NK-92 treated with Interleukin-12 subunit alpha and Interleukin-12 subunit beta, amount 100 ng/mL, for 24 hours (cell line): Measurements from ENCODE around the gene NTPCR.
A peak's percentile ranks its signal among the peaks of the same experiment; 100 is the strongest.
"Not testable (repeated sequence)": the region's sequence is repeated elsewhere in the genome, so short reads cannot be mapped to it uniquely, and the experiment has no call there.

Source experiments
- DNase-seq: peaks from one replicate; lab custom pipeline; 2025; lab: John Stamatoyannopoulos, UW

The NTPCR gene

DNA sequence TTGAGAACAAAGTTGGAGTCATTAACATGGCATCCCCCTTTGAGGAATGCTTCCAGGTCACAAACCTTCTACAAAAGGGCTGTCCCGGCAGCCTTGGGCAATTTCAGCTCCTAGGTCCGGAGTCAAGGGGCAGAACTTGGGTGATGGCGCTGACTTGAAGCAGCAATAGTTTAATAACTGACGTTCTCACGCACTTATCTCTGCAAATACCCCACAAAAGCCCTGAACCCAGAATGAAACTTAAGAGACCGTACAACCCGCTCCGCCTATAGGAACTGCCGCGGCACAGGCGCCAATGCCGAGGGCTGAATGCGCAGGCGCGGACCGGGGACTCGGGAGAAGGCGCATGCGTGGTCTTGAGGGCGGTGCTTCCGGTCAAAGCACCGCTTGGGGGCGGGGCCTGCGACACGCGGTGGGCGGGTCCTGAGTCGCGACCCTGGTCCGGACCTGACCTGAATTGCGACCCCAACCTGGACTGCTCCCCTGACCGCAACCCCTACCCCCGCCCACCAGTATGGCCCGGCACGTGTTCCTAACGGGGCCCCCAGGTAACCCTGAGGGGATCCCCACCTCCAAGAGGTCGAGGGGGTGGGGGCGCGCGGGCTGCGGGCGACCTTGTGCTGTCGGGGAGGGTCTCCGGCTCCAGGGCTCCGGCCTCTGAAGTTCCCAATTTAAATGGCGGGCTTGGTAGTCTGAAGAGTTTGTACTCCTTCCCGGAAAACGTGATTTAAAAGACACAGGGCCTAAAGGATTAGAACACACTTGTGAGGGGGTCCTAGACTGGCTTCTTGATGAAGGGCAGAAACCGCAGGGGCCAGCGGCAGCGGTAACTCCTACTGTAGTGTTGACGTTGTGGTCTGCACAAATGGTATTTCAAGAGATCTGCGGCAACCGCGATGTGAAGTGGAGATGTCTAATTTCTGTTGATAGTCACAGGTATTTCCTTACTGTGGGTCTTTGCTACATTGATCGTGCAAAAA lies at the start of gene NTPCR:
Gene NTPCR (plus strand): TSS at position 415 of the 980 bp plus-strand sequence. CDS start 100 bp downstream, at position 515.
- peak; percentile 90 for DNase-seq

GRCh38 chr1:232900818-232901217 lies 49.6 kb upstream of the NTPCR start:
- no peak for DNase-seq

GRCh38 chr1:232901255-232901654 lies 49.2 kb upstream of the NTPCR start:
- no peak for DNase-seq

DNA sequence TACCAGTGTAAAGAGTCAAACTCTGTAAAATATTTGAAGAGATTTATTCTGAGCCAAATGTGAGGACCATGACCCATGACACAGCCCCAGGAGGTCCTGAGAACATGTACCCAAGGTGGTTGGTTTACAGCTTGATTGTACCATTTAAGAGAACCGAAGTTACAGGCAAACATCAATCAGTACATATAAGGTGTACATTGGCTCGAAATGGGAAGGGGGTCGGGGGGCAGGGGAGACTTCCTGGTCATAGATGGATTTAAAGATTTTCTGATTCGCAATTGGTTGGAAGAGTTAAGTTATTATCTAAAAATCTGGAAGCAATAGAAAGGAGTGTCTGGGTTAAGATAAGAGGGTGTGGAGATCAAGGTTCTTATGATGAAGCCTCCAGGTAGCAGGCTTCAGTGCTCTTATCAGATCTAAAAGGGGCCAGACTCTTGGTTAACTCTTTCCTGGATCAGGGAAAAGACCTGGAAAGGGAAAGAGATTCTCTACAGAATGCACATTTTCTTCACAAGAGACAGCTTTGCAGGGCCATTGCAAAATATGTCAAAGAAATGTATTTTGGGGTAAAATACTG lies 47.5 kb upstream of the NTPCR start:
- no peak for DNase-seq

GRCh38 chr1:232904131-232904530 lies 46.3 kb upstream of the NTPCR start:
- no peak for DNase-seq

DNA sequence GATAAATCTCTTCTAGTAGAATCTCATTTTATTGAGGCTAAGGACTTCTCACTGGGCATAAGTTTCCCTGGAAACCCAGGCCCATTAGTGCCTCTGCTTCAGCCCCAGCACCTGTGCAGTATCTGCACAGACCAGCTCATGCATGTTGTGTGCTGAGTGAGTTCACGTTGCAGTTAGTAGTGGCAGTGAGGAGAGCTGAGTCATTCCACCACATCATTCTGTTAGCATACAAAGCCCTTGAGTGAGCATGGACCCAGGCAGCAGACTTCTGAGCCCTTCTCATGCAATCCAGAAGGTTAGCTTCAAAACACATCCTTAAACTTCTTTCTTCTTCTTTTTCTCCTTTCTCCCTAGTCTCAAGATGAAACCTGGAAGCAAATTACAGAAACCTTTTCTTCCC lies 45.8 kb upstream of the NTPCR start:
- no peak for DNase-seq

DNA sequence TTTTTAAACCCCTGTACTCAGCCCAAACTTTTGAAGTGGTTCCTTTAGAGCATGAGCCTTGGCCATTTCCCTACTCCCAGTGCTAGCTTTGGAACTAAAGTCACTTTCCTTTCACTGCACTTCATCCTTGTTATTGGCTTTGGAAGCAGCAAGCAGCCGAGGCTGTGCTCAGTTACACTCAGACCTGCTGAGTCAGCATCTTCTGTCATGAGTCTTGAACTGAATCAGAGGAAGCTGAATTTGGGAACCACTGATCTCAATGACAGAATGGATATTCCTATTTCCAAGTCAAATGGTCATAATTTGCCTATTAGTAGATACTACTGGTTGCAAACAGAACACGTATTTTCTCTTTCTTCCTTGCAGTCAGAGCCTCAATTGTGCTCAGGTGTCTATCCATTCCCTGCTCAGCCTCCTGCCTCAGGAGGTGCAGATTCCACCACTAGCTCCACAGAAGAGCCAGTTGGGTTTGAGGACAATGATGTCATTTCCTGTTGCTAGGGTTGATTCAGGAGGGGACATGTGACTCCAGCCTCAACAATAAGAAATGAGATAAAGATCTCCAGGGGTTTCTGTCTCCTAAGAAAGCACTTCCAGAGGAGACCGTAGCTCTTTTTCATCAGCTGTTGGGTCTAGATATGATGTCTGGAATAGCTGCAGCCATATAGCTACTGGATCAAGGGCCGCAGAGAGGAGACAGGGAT lies 44.9 kb upstream of the NTPCR start:
- no peak for DNase-seq

DNA sequence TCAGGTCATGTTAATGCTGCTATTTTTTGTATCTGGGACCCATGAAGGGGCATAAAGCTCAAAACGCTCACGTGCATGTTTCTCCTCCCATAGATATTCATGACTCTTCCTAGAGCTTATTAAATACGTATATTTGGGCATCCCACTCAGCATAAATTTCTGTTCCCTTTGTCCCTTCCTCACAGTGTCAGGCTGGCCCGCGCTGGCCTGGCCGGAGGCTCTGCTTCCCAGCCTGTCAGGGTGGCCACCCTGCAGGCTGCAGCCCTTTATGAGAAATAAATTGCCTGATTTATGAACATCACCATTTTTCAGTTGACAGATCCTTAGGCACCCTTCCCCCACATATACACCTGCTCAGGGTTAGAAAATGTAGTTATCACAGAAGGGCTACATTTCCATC lies 44.0 kb upstream of the NTPCR start:
- no peak for DNase-seq

- no peak for DNase-seq
These were observed 41.6 kb upstream of the NTPCR start for GRCh38 chr1:232908831-232909230.

GRCh38 chr1:232909752-232910151 lies 40.7 kb upstream of the NTPCR start:
- DNase-seq, result no peak

- DNase-seq, result no peak
These were observed 39.3 kb upstream of the NTPCR start for GRCh38 chr1:232911027-232911599.

DNA sequence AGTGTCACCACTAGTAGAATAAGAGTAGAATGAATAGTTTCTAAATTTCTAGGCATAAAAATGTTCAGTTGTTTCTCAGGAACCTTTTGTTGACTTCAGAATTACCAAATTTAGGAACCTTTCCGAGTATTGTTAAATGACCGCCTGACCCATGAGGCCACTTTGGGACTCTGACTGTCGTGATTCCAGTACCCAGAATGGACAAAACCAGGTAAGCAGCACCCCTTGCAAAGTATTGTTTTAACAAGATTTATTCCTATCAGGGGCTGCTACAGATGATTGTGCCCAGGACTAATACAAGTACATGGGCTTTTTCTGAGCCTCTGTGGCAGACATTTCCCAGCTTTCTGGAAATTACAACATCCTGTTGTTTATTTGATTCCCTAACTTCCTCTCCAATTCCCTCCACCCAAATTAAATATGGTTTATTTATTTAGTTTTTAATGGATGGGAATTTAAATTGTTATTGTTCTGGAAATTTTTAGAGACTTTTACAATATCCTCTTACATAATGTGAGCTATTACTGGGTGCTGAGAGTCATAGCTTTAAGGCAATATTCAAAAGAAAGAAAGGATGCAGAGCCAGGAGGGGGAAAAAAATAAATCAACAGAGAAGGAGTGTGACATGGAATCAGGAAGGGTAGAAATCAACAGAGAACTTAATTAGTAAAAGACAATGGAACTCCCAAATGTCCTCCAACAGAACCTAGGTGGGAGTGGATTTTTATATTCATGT lies 37.4 kb upstream of the NTPCR start:
- no peak for DNase-seq

- DNase-seq, result not testable (repeated sequence)
These were observed 36.1 kb upstream of the NTPCR start for GRCh38 chr1:232914271-232914670.

GRCh38 chr1:232915212-232915611 lies 35.2 kb upstream of the NTPCR start:
- DNase-seq, result no peak

DNA sequence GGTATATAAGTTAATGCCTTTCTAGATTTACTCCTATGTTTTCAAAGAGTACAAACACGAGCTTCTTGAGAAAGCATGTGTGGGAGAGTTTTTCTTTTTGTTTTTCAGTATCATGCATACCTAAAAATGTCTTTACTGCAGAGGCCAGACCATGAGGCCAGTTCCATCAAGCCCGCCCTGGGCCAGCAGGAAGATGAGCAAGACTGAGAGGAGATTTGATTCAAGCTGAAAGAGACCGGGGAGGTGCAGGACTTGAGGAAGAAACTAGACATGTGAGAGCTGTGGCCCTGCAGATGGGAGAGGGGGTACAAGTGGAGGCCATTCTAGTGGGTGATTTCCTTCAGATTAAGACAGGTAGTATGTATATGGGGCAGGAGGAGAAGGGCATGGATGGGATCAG lies 33.4 kb upstream of the NTPCR start:
- no peak for DNase-seq

- DNase-seq, result no peak
These were observed 29.0 kb upstream of the NTPCR start for GRCh38 chr1:232921381-232921780.

DNA sequence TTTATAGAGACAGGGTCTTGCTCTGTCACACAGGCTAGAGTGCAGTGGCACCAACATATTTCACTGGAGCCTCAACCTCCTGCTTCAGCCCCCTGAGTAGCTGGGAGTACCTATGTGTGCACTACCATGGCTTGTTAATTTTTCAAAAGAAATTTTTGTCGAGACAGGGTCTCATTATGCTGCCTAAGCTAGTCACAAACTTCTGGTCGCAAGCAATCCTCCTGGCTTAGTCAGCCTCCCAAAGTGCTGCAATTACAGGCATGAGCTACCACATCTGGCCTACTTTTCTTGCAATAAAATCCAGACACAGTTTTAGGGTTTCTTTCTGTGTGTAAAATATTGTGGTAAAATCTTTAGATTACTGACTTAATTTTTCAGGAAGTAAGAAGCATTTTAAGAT lies 27.9 kb upstream of the NTPCR start:
- DNase-seq, result no peak

GRCh38 chr1:232923739-232924386 lies 26.5 kb upstream of the NTPCR start:
- no peak for DNase-seq

GRCh38 chr1:232924874-232925273 lies 25.5 kb upstream of the NTPCR start:
- DNase-seq, result no peak

- DNase-seq, result no peak
These were observed 24.8 kb upstream of the NTPCR start for GRCh38 chr1:232925421-232926220.
